Loucy (cell line): ENCODE measurements around the gene ING2.
A peak's percentile ranks its signal among the peaks of the same experiment; 100 is the strongest.

Experiments used
- H2AFZ ChIP-seq: fragments of 200-600 bp; sonication (generic); 2 replicates; pipeline ENCODE4 v1.6.0; 2016; ENCODE audit warnings: antibody characterized with exemption, mild to moderate bottlenecking, low read length, moderate library complexity
- H3F3A ChIP-seq: fragments of 200-600 bp; 2 replicates; pipeline ENCODE4 v1.6.0; 2016; ENCODE audit warnings: antibody characterized with exemption, low read depth, mild to moderate bottlenecking
- H3K27me3 ChIP-seq: fragments of 200-600 bp; sonication (generic); 2 replicates; pipeline ENCODE4 v1.6.1; 2014; ENCODE audit warnings: low read length, mild to moderate bottlenecking; ENCODE audit not compliant: insufficient read depth, poor library complexity, severe bottlenecking
- H3K36me3 ChIP-seq: fragments of 200-600 bp; sonication (generic); 2 replicates; pipeline ENCODE4 v1.6.1; 2016; ENCODE audit warnings: low read length; ENCODE audit not compliant: insufficient read depth
- H3K4me1 ChIP-seq: fragments of 200-600 bp; sonication (generic); 2 replicates; pipeline ENCODE4 v1.5.1; 2014; ENCODE audit warnings: low read length, mild to moderate bottlenecking; ENCODE audit not compliant: insufficient read depth, poor library complexity, severe bottlenecking
- H3K4me2 ChIP-seq: fragments of 200-600 bp; sonication (generic); 2 replicates; pipeline ENCODE4 v1.6.0; 2014; ENCODE audit warnings: antibody characterized with exemption, low read length, low read depth, mild to moderate bottlenecking; ENCODE audit not compliant: poor library complexity, severe bottlenecking
- H3K4me3 ChIP-seq: fragments of 200-600 bp; sonication (generic); 2 replicates; pipeline ENCODE4 v1.5.1; 2014; ENCODE audit warnings: low read length, mild to moderate bottlenecking, mixed read lengths; ENCODE audit not compliant: poor library complexity, severe bottlenecking
- H3K79me2 ChIP-seq: fragments of 200-600 bp; sonication (generic); 2 replicates; pipeline ENCODE4 v1.6.1; 2014; ENCODE audit warnings: low read length; ENCODE audit not compliant: insufficient read depth
- H3K9ac ChIP-seq: fragments of 200-600 bp; sonication (generic); 2 replicates; pipeline ENCODE4 v1.6.0; 2014; ENCODE audit warnings: mild to moderate bottlenecking, low read depth, low read length, moderate library complexity; ENCODE audit not compliant: poor library complexity, severe bottlenecking
- H3K9me2 ChIP-seq: fragments of 200-600 bp; sonication (generic); replicated peaks from 2 replicates; pipeline ENCODE4 v1.6.1; 2016; ENCODE audit warnings: low read depth, low read length, mixed read lengths
- H3K9me3 ChIP-seq: fragments of 200-600 bp; sonication (generic); 2 replicates; pipeline ENCODE4 v1.6.1; 2014; ENCODE audit warnings: mild to moderate bottlenecking, antibody characterized with exemption, low read length, low read depth; ENCODE audit not compliant: insufficient read depth
- H4K20me1 ChIP-seq: fragments of 200-600 bp; sonication (generic); 2 replicates; pipeline ENCODE4 v1.6.0; 2014; ENCODE audit warnings: antibody characterized with exemption, low read length, mild to moderate bottlenecking; ENCODE audit not compliant: insufficient read depth, poor library complexity, severe bottlenecking
- CTCF ChIP-seq: fragments of 200-600 bp; sonication (generic); conservative IDR thresholded peaks from 2 replicates; pipeline ENCODE4 v1.5.1; 2014; ENCODE audit warnings: mild to moderate bottlenecking, antibody characterized with exemption, low read length
- EZH2phosphoT487 ChIP-seq: fragments of 200-600 bp; IDR thresholded peaks from 2 replicates; pipeline ENCODE4 v1.6.1; 2018; ENCODE audit warnings: antibody characterized with exemption, mild to moderate bottlenecking, moderate library complexity, borderline replicate concordance

Gene ING2

GRCh38 chr4:183503497-183504063 lies 1.3 kb upstream of the ING2 start:
- Histone ChIP-seq H3K4me2 (peak overlapping the region; percentile 80), H2AFZ (peak overlapping the region; percentile 95), H3K4me1 (peaks cover 29% of the 10 kb centered on the region), H3K9ac (peak overlapping the region; percentile 86), H4K20me1 (peaks cover 36% of the 10 kb centered on the region), H3K79me2 (peaks cover 51% of the 10 kb centered on the region), H3F3A (peaks cover 4% of the 10 kb centered on the region; the same call in 1 of the 2 replicates), H3K9me3 (no peaks in the 10 kb centered on the region), H3K9me2 (no peaks in the 10 kb centered on the region), H3K27me3 (no peaks in the 10 kb centered on the region), H3K36me3 (no peaks in the 10 kb centered on the region), H3K4me3 (peak overlapping the region; percentile 99)
- TF ChIP-seq EZH2phosphoT487 (no peak), CTCF (no peak)

GRCh38 chr4:183504064-183504929 lies 561 bp upstream of the ING2 start:
- H3K9me2 ChIP-seq = no peaks in the 10 kb centered on the region
- TF ChIP-seq CTCF (no peak), EZH2phosphoT487 (no peak)
- peaks cover 35% of the 10 kb centered on the region for H3K4me1 ChIP-seq
- peak overlapping the region; percentile 99 for H3K4me3 ChIP-seq
- peaks cover 42% of the 10 kb centered on the region for H4K20me1 ChIP-seq
- no peaks in the 10 kb centered on the region for H3K9me3 ChIP-seq
- peak overlapping the region; percentile 95 for H2AFZ ChIP-seq
- H3F3A ChIP-seq = peaks cover 4% of the 10 kb centered on the region; the same call in 1 of the 2 replicates
- H3K27me3 ChIP-seq = no peaks in the 10 kb centered on the region
- peak overlapping the region; percentile 86 for H3K9ac ChIP-seq
- peak overlapping the region; percentile 83 for H3K4me2 ChIP-seq
- H3K36me3 ChIP-seq = no peaks in the 10 kb centered on the region
- peaks cover 59% of the 10 kb centered on the region for H3K79me2 ChIP-seq

DNA sequence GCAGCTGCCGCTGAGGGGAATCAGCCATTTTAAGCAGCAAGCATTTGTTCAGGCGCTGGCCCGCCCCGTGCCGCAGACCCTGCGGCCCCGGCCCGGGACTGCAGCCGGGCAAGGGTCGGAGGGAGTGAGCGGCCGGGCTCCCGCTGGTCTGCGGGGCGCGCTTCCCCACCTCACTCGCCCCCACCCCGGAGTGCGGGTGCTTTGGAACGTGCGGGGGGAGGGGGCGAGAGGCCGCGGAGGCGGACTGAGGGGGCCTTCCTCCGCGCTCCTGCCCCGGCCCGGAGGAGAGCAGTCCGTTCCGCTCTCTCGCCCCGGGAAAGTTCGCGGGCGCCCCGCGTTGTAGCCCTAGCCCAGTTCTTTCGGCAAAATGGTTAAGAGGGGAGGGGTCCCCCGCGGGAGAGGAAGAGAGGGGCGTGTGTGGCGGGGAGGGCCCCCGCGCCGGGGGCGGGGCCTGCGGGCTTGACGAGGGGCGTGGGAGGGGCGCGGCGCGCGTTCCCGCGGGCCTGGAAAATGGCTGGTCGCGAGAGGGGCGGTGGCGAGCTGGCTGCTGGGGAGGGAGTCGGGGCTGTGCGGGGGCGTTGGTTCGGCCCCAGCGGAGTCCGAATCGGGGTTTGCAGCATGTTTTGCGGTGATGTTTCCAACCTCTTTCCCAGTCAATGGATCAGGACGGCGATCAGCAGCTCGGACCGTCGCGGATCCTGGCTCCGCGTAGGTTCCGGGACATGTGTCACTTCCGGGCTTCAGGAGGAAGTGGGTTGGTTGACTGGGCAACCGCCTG lies 942 bp downstream of the ING2 start:
- TF ChIP-seq EZH2phosphoT487 (no peak), CTCF (no peak)
- peaks cover 42% of the 10 kb centered on the region for H4K20me1 ChIP-seq
- H3K79me2 ChIP-seq = peaks cover 71% of the 10 kb centered on the region
- no peaks in the 10 kb centered on the region for H3K27me3 ChIP-seq
- no peaks in the 10 kb centered on the region for H3K9me3 ChIP-seq
- H3K9ac ChIP-seq = peak overlapping the region; percentile 86
- peak overlapping the region; percentile 93 for H2AFZ ChIP-seq
- H3K4me1 ChIP-seq = peaks cover 35% of the 10 kb centered on the region
- peaks cover 8% of the 10 kb centered on the region; the same call in 1 of the 2 replicates for H3K36me3 ChIP-seq
- H3K4me2 ChIP-seq = peak overlapping the region; percentile 83
- peak overlapping the region; percentile 99 for H3K4me3 ChIP-seq
- 0 out of 2 replicates have a peak, but pooled peaks cover 4% of the 10 kb centered on the region for H3F3A ChIP-seq
- H3K9me2 ChIP-seq = no peaks in the 10 kb centered on the region
